Measurements from ENCODE around the gene CPAMD8. TPM values are rescaled to one million over a fixed set of nuclear protein-coding genes. Genes with fewer than 3 reads are reported as not detected.

Gene CPAMD8
- total RNA-seq, 2 experiments from 2014 or later: not detected

DNA sequence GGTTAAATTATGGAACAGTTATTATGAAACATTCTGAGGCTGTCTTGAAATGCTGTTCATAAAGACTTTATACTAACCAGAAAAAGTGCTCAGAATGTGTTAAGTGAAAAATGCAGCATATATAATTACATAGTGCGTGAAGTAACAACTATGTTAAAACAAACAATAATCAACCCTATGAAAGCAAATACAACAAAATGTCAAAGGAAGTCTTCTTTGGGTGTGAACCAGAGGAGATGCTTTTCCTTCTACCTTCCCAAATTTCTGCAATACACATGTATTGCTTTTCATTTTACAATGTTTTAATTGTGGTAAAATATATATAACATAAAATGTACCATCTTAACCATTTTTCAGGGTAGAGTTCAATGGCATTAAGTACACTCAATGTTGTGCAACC, 92.1 kb downstream of the CPAMD8 start:
- ATAC-seq: no peak
- POLR2A ChIA-PET: no interaction called here
- CTCF ChIA-PET: no interaction called here

DNA sequence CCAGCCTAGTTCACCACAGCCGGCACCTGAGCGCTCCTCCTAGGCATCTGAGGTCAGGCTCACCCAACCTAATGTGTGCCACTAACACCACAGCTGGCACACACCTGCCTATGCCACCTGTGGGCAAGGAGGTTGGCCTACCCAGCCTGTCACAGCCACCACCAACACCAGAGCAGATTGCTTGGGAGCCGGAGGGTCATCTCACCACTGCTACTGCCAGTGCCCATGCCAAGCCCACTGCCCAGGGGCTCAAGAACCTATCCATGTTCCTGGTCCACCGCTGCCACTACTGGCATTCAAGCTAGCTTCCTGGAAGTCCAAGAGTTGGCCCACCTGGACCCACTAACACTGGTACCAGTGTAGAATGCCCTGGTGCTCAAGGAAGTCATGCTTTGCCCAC, 95.3 kb downstream of the CPAMD8 start:
- peaks cover 3% of the 10 kb centered on the region for H3K27me3 Mint-ChIP-seq
- ChIA-PET CTCF (no interaction called here), POLR2A (no interaction called here)
- TF ChIP-seq, protein P1, sequence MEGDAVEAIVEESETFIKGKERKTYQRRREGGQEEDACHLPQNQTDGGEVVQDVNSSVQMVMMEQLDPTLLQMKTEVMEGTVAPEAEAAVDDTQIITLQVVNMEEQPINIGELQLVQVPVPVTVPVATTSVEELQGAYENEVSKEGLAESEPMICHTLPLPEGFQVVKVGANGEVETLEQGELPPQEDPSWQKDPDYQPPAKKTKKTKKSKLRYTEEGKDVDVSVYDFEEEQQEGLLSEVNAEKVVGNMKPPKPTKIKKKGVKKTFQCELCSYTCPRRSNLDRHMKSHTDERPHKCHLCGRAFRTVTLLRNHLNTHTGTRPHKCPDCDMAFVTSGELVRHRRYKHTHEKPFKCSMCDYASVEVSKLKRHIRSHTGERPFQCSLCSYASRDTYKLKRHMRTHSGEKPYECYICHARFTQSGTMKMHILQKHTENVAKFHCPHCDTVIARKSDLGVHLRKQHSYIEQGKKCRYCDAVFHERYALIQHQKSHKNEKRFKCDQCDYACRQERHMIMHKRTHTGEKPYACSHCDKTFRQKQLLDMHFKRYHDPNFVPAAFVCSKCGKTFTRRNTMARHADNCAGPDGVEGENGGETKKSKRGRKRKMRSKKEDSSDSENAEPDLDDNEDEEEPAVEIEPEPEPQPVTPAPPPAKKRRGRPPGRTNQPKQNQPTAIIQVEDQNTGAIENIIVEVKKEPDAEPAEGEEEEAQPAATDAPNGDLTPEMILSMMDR (IDR thresholded peaks at IDR 0.05): no peak
- no peak for DNase-seq
- H3K27ac Mint-ChIP-seq: no peak overlapping the region
- intact Hi-C loops (cut with micrococcal nuclease): no loop called here
- ATAC-seq: no peak
- no peak overlapping the region for H3K4me3 Mint-ChIP-seq
- no peaks in the 10 kb centered on the region for H3K4me1 Mint-ChIP-seq (ENCODE audit: low read depth)
- peaks cover 4% of the 10 kb centered on the region for H3K36me3 Mint-ChIP-seq (ENCODE audit: low read depth)
- H3K9me3 Mint-ChIP-seq: peaks cover 25% of the 10 kb centered on the region

More for the DNA sequence above, 92.1 kb downstream of the CPAMD8 start:
- TF ChIP-seq, protein P1 (IDR thresholded peaks at IDR 0.05): no peak
- no peak for DNase-seq
- Mint-ChIP-seq H3K27ac (no peak overlapping the region), H3K4me1 (ENCODE audit: low read depth) (no peaks in the 10 kb centered on the region), H3K36me3 (ENCODE audit: low read depth) (no peaks in the 10 kb centered on the region), H3K9me3 (peaks cover 20% of the 10 kb centered on the region), H3K4me3 (no peak overlapping the region), H3K27me3 (peaks cover 3% of the 10 kb centered on the region)
- intact Hi-C loops (cut with micrococcal nuclease): no loop called here

DNA sequence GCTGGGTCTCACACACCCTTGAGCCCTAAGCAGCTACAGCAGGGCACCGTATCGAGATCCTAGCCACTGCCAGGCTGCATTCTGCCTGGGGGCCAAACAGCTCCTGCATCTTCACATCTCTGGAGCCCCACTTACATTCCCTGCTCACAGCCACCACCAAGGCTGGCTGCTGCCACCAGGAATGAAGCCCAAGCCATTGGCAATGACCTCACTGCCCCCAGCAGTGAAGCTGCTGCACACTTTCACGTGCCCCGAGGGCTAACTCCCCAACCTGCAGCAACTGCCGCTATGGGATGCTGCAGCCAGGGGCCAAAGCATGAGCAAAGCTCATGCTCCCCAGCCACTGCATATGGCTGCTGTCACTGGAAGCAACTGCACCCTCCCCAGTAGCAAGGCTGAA, 95.9 kb downstream of the CPAMD8 start:
- no peak for DNase-seq
- POLR2A ChIA-PET: no interaction called here
- H3K27me3 Mint-ChIP-seq: peaks cover 1% of the 10 kb centered on the region
- H3K4me1 Mint-ChIP-seq (ENCODE audit: low read depth): no peaks in the 10 kb centered on the region
- H3K4me3 Mint-ChIP-seq: no peak overlapping the region
- no peak overlapping the region for H3K27ac Mint-ChIP-seq
- H3K9me3 Mint-ChIP-seq: peaks cover 25% of the 10 kb centered on the region
- ATAC-seq: no peak
- CTCF ChIA-PET: no interaction called here
- H3K36me3 Mint-ChIP-seq (ENCODE audit: low read depth): peaks cover 4% of the 10 kb centered on the region
- intact Hi-C loops (cut with micrococcal nuclease): no loop called here
- TF ChIP-seq, protein P1 (IDR thresholded peaks at IDR 0.05): no peak

DNA sequence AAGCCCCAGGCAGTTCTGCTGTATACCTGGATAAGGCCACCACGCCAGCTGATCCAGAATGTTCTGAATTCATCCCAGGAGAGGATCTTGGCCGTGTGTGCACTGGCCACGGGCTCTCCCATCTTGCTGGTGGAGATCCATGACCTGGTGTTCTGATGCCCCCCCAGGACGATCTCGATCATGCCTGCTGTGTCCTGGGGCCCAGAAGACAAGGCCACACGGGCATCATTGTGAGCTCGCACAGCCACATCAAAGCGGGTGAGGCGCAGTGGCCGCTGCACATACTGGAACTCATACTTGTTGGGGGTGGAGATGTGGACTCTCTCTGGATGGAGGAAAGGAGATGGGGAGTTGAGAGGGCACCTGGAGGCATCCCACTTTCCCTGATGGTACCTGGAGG, 97.7 kb downstream of the CPAMD8 start:
- peaks cover 18% of the 10 kb centered on the region for H3K9me3 Mint-ChIP-seq
- DNase-seq (no peak), ATAC-seq (no peak)
- intact Hi-C loops (cut with micrococcal nuclease): no loop called here
- POLR2A ChIA-PET: no interaction called here
- CTCF ChIA-PET: no interaction called here
- no peak overlapping the region for H3K27ac Mint-ChIP-seq
- no peak overlapping the region for H3K4me3 Mint-ChIP-seq
- TF ChIP-seq, protein P1 (IDR thresholded peaks at IDR 0.05): no peak
- peaks cover 4% of the 10 kb centered on the region for H3K36me3 Mint-ChIP-seq (ENCODE audit: low read depth)
- H3K4me1 Mint-ChIP-seq (ENCODE audit: low read depth): no peaks in the 10 kb centered on the region
- H3K27me3 Mint-ChIP-seq: peaks cover 1% of the 10 kb centered on the region

DNA sequence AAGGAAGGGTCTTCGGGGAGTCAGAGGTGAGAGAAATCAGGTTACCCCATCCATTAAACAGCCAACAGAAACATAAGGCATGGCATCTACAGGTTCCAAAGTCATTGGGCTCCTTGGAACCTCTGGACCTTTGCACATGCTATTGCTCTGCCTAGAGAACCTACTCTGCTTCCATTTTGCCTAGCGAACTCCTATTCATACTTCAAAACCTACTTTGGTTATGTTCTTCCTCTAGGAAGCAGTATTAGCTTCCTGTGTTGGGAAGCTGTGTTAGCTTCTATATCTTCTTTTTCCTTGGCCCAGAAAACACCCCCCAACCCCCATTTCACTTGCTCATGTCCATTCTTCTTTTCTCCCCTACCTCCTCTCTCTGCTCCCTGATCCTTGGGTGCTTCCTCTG, 98.3 kb downstream of the CPAMD8 start:
- no peak for DNase-seq
- TF ChIP-seq, protein P1 (IDR thresholded peaks at IDR 0.05): no peak
- CTCF ChIA-PET: no interaction called here
- POLR2A ChIA-PET: no interaction called here
- Mint-ChIP-seq H3K27me3 (peaks cover 1% of the 10 kb centered on the region), H3K9me3 (peaks cover 13% of the 10 kb centered on the region), H3K36me3 (ENCODE audit: low read depth) (peaks cover 4% of the 10 kb centered on the region), H3K4me3 (no peak overlapping the region), H3K4me1 (ENCODE audit: low read depth) (no peaks in the 10 kb centered on the region), H3K27ac (no peak overlapping the region)
- ATAC-seq: no peak
- intact Hi-C loops (cut with micrococcal nuclease): no loop called here

Measured in activated CD8-positive, alpha-beta T cell treated with anti-CD3 and anti-CD28 coated beads for 36 hours (primary cell).